Measurements from ENCODE around the gene TC2N. TPM values are rescaled to one million over a fixed set of nuclear protein-coding genes. Genes with fewer than 3 reads are reported as not detected.
"Not testable (repeated sequence)": the region's sequence is repeated elsewhere in the genome, so short reads cannot be mapped to it uniquely, and the experiment has no call there.

Gene TC2N
- total and polyA plus RNA-seq, 2 donors (not counting 3 experiments of a cell fraction or from before 2014, with no cell fraction given), result 0.40 TPM; not detected in 1

DNA sequence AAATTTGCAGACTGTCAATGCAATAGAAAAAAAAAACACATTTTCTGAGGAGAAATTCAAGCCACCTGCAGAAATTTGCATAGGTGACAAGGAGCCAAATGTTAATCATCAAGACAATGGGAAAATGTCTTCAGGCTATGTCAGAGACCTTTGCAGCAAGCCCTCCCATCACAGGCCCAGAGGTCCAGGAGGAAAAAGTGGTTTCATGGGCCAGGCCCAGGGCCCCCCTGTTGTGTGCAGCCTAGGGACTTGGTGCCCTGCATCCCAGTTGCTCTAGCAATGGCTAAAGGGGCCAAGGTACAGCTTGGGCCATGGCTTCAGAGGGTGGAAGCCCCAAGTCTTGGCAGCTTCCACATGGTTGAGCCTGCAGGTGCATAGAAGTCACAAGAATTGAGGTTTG, 60.6 kb downstream of the TC2N start:
- no peaks in the 10 kb centered on the region for H3K4me1 ChIP-seq (ENCODE audit: control insufficient read depth, extremely low read depth, insufficient read depth, low read length)
- no peaks in the 10 kb centered on the region for H3K9me3 ChIP-seq (replicated peaks; ENCODE audit: control insufficient read depth, insufficient read depth, low read length)
- ChIA-PET CTCF (no interaction called here), POLR2A (no interaction called here)
- H3K9ac ChIP-seq (replicated peaks; ENCODE audit: extremely low read depth, insufficient read depth, low read length), result no peak overlapping the region
- BruUV-seq (replicated peaks), result no TSS peak
- no peaks in the 10 kb centered on the region for H3K79me2 ChIP-seq (ENCODE audit: control insufficient read depth, insufficient read depth, low read length)
- DNase-seq (ENCODE audit: low read depth, low spot score) (no peak), FAIRE-seq (no peak)
- no peaks in the 10 kb centered on the region for H3K36me3 ChIP-seq (ENCODE audit: control insufficient read depth in 2 of 2, extremely low read depth in 1 of 2, insufficient read depth in 2 of 2, low read length in 2 of 2)
- no peaks in the 10 kb centered on the region for H3K9me1 ChIP-seq (replicated peaks; ENCODE audit: control insufficient read depth, extremely low read depth, insufficient read depth, low read length)
- dilution Hi-C loops (cut with MboI; ENCODE audit: extremely low pct_ligation_motif_present, low sequenced_read_pairs), result no loop called here
- intact Hi-C loops (cut with micrococcal nuclease), result no loop called here
- no peaks in the 10 kb centered on the region for H4K20me1 ChIP-seq (replicated peaks; ENCODE audit: control insufficient read depth, extremely low read depth, insufficient read depth, low read length)
- H3K27me3 ChIP-seq (ENCODE audit: control insufficient read depth in 2 of 2, insufficient read depth in 2 of 2, low read length in 2 of 2), result no peaks in the 10 kb centered on the region
- no peak overlapping the region for H3K4me2 ChIP-seq (ENCODE audit: insufficient read depth, low read length)
- H3K27ac ChIP-seq (ENCODE audit: insufficient read depth, low read depth, low read length), result no peak overlapping the region
- H3K4me3 ChIP-seq (replicated peaks in 1 of 3; ENCODE audit: insufficient read depth in 1 of 3, low read depth in 1 of 3, low read length in 3 of 3), result no peak overlapping the region
- no peak for TF ChIP-seq JUN (IDR thresholded peaks at IDR 0.05; ENCODE audit: borderline replicate concordance, insufficient read depth, insufficient read length, low read depth)
- TF ChIP-seq MYC (IDR thresholded peaks at IDR 0.05; ENCODE audit: low read depth, low read length), result no peak
- TF ChIP-seq, protein P1, sequence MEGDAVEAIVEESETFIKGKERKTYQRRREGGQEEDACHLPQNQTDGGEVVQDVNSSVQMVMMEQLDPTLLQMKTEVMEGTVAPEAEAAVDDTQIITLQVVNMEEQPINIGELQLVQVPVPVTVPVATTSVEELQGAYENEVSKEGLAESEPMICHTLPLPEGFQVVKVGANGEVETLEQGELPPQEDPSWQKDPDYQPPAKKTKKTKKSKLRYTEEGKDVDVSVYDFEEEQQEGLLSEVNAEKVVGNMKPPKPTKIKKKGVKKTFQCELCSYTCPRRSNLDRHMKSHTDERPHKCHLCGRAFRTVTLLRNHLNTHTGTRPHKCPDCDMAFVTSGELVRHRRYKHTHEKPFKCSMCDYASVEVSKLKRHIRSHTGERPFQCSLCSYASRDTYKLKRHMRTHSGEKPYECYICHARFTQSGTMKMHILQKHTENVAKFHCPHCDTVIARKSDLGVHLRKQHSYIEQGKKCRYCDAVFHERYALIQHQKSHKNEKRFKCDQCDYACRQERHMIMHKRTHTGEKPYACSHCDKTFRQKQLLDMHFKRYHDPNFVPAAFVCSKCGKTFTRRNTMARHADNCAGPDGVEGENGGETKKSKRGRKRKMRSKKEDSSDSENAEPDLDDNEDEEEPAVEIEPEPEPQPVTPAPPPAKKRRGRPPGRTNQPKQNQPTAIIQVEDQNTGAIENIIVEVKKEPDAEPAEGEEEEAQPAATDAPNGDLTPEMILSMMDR (IDR thresholded peaks at IDR 0.05; ENCODE audit: extremely low read depth in 1 of 2, insufficient read depth in 1 of 2, low read depth in 1 of 2, low read length in 2 of 2), result no peak
- no peak for TF ChIP-seq POLR2AphosphoS5 (IDR thresholded peaks at IDR 0.05; ENCODE audit: insufficient read depth, low read depth, low read length)
- TF ChIP-seq GATA2 (IDR thresholded peaks at IDR 0.05; ENCODE audit: insufficient read depth, insufficient read length, low read depth, low read length), result no peak
- no peak for TF ChIP-seq EZH2 (IDR thresholded peaks at IDR 0.05; ENCODE audit: borderline replicate concordance, low read depth, low read length, severe bottlenecking)
- TF ChIP-seq, protein P2, sequence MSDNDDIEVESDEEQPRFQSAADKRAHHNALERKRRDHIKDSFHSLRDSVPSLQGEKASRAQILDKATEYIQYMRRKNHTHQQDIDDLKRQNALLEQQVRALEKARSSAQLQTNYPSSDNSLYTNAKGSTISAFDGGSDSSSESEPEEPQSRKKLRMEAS (IDR thresholded peaks at IDR 0.05; ENCODE audit: insufficient read depth, insufficient read length), result no peak
- no peak for TF ChIP-seq FOS (IDR thresholded peaks at IDR 0.05; ENCODE audit: borderline replicate concordance, insufficient read depth, low read length)
- TF ChIP-seq POLR2A (IDR thresholded peaks at IDR 0.05; ENCODE audit: low read depth, low read length), result no peak
- H2AFZ ChIP-seq (ENCODE audit: low read depth, low read length), result no peak overlapping the region

DNA sequence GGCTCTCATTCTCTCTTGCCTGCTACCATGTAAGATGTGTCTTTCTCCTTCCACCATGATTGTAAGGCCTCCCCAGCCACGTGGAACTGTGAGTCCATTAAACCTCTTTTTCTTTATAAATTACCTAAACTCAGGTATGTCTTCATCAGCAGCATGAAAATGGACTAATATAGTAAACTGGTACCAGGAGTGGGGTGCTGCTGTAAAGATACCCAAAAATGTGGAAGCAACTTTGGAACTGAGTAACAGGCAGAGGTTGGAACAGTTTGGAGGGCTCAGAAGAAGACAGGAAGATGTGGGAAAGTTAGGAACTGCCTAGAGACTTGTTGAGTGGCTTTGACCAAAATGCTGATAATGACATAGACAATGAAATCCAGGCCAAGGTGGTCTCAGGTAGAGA, 61.2 kb downstream of the TC2N start:
- H3K9me3 ChIP-seq (replicated peaks; ENCODE audit: control insufficient read depth, insufficient read depth, low read length); POLR2A ChIA-PET; DNase-seq (ENCODE audit: low read depth, low spot score); FAIRE-seq; intact Hi-C loops (cut with micrococcal nuclease); H3K27me3 ChIP-seq (ENCODE audit: control insufficient read depth in 2 of 2, insufficient read depth in 2 of 2, low read length in 2 of 2); H3K27ac ChIP-seq (ENCODE audit: insufficient read depth, low read depth, low read length); dilution Hi-C loops (cut with MboI; ENCODE audit: extremely low pct_ligation_motif_present, low sequenced_read_pairs); H3K4me3 ChIP-seq (replicated peaks in 1 of 3; ENCODE audit: insufficient read depth in 1 of 3, low read depth in 1 of 3, low read length in 3 of 3); H3K36me3 ChIP-seq (ENCODE audit: control insufficient read depth in 2 of 2, extremely low read depth in 1 of 2, insufficient read depth in 2 of 2, low read length in 2 of 2); H2AFZ ChIP-seq (ENCODE audit: low read depth, low read length); H4K20me1 ChIP-seq (replicated peaks; ENCODE audit: control insufficient read depth, extremely low read depth, insufficient read depth, low read length); H3K9me1 ChIP-seq (replicated peaks; ENCODE audit: control insufficient read depth, extremely low read depth, insufficient read depth, low read length); H3K9ac ChIP-seq (replicated peaks; ENCODE audit: extremely low read depth, insufficient read depth, low read length); BruUV-seq (replicated peaks); H3K4me1 ChIP-seq (ENCODE audit: control insufficient read depth, extremely low read depth, insufficient read depth, low read length); H3K79me2 ChIP-seq (ENCODE audit: control insufficient read depth, insufficient read depth, low read length); H3K4me2 ChIP-seq (ENCODE audit: insufficient read depth, low read length); CTCF ChIA-PET: not testable (repeated sequence)

Measured in endothelial cell of umbilical vein (primary cell).